ENCODE results near the gene PAAF1. TPM values are rescaled to one million over a fixed set of nuclear protein-coding genes. Genes with fewer than 3 reads are reported as not detected.
A peak's percentile ranks its signal among the peaks of the same experiment; 100 is the strongest.

Gene PAAF1
- total and polyA plus RNA-seq, 10 donors: 8.1 to 18.1 (median 13.7) TPM

- H3K4me1 ChIP-seq: peaks cover 16 to 85% (median 63%) of the 10 kb centered on the region in 6 donors
- peak; percentile 67 for DNase-seq
- H3K36me3 ChIP-seq: peaks cover 0 to 35% (median 22%) of the 10 kb centered on the region in 6 donors
- peak overlapping the region in 7 of 8 donors; percentile 15 to 97 (median 48) for H3K27ac ChIP-seq
- 67 to 79% (median 74%) methylated on average over 5 to 6 of the region's 6 CpGs for WGBS, 5 donors
- H3K27me3 ChIP-seq (replicated peaks in 1 of 7): no peaks in the 10 kb centered on the region
- no peaks in the 10 kb centered on the region for H3K9me3 ChIP-seq
- TF ChIP-seq POLR2AphosphoS5 (IDR thresholded peaks at IDR 0.05): peak in 2 of 3 donors; percentile 64 to 89
- TF ChIP-seq POLR2A (IDR thresholded peaks at IDR 0.05): peak in 1 of 3 donors; percentile 42
- TF ChIP-seq CTCF (IDR thresholded peaks at IDR 0.05 in 8 of 11, conservative IDR thresholded peaks at IDR 0.05 in 3 of 11): no peak
- no peak overlapping the region for H3K4me3 ChIP-seq
- intact Hi-C loops (cut with DNase I; ENCODE audit: low total_unique reads): no loop called here
Observed at GRCh38 chr11:73971175-73971719, 94.4 kb downstream of the PAAF1 start.

DNA sequence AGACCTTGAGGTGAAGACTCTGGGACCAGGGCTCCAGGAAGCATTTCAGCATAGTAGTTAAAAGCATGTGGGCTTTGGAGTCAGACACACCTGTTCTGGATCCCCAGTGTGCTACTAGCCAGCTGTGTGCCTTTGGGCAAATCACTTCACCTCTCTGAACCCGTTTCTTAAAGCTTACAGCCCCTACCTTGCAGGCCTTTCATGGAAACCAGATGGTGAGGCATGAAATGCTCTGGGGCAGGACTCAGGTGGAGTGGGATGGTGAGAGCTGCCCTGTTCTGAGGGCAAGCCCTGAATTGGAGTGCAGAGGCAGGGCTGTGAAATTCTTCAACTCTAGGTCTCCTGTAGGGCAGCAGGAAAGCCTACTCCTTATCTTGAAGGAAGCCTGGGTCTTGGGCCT, 95.4 kb downstream of the PAAF1 start:
- DNase-seq: peak; percentile 58
- peak overlapping the region in 5 of 8 donors; percentile 36 to 97 (median 55) for H3K27ac ChIP-seq
- no peaks in the 10 kb centered on the region for H3K27me3 ChIP-seq (replicated peaks in 1 of 7)
- H3K36me3 ChIP-seq: peaks cover 0 to 44% (median 31%) of the 10 kb centered on the region in 6 donors
- H3K9me3 ChIP-seq: no peaks in the 10 kb centered on the region
- WGBS, 5 donors: 72 to 100% (median 81%) methylated on average over 1 of the region's 1 CpG
- intact Hi-C loops (cut with DNase I; ENCODE audit: low total_unique reads): no loop called here
- H3K4me3 ChIP-seq: no peak overlapping the region
- no peak for TF ChIP-seq CTCF (IDR thresholded peaks at IDR 0.05 in 8 of 11, conservative IDR thresholded peaks at IDR 0.05 in 3 of 11)
- TF ChIP-seq POLR2AphosphoS5 (IDR thresholded peaks at IDR 0.05): peak in 2 of 3 donors; percentile 28 to 77
- peaks cover 20 to 95% (median 71%) of the 10 kb centered on the region in 6 donors for H3K4me1 ChIP-seq

DNA sequence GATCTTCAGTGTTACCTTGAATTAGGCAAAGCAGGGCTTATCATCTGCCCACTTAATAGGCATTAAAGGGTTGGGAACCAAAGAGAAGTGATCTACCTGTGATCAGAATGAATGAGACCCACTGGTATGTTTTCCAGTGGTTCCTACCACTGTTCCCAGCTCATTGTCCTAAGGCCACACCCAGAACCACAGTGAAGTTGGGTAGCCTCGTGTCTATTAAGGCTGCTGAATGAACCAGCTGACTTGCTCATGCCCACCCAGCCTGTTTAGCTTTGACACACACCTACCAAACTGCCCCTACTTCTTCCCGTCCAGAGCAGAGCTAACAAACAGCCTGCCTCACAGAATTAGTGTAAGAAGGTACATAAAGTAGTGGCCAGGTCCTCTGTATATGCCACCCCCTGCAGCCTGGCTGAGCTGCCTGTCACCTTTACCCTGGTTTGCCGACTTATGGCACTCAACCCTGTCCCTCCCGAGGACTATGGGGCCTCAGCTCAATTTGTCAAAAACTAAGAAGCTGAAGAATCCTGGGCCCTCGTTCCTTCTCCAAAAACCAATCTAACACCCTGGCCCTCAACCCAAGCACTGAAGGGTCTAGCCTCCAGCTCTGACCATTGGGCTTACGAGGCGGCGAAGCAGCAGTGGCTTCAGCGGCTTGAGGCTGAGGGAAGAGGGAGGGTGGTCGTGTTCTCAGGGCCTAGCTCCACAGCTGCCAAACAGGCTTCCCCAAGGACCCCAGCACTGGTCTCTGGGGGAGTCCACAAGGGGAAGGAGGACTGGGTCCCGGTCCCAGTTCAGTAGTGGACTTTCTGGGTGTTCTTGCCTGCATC, 96.0 kb downstream of the PAAF1 start:
- intact Hi-C loops (cut with DNase I; ENCODE audit: low total_unique reads): no loop called here
- Histone ChIP-seq H3K27me3 (replicated peaks in 1 of 7) (no peaks in the 10 kb centered on the region), H3K9me3 (no peaks in the 10 kb centered on the region), H3K4me3 (no peak overlapping the region), H3K36me3 (peaks cover 0 to 51% (median 38%) of the 10 kb centered on the region in 6 donors), H3K4me1 (peaks cover 20 to 100% (median 77%) of the 10 kb centered on the region in 6 donors), H3K27ac (peak overlapping the region in 7 of 8 donors; percentile 36 to 97 (median 44))
- TF ChIP-seq POLR2A (IDR thresholded peaks at IDR 0.05) (peak in 1 of 3 donors; percentile 11), POLR2AphosphoS5 (IDR thresholded peaks at IDR 0.05) (peak; percentile 62 to 78 (median 78)), CTCF (IDR thresholded peaks at IDR 0.05 in 8 of 11, conservative IDR thresholded peaks at IDR 0.05 in 3 of 11) (no peak)
- WGBS, 5 donors: 81 to 91% (median 86%) methylated on average over 11 of the region's 11 CpGs
- DNase-seq: peak; percentile 74
